ENCODE measurements around the gene MRPS27.

MRPS27 gene

DNA sequence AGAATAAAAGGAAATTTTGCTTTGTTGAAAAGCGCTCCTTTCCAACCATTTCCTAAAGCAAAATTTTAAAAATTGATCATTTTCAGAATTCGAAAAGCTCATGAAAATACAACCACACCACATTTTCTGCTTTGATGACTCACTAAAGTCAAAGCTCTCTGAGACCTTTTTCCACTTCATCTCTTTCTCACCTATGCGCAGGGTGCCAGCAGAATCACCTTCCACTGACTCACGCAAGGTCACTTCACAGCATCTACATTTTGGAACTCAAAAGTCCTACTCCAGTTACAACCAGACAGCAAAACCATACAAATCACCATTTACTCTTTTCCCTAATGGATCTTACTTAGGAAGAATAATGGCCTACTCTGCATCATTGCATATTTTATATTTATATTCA lies 106.6 kb downstream of the MRPS27 start:
- H3K4me3 ChIP-seq (replicated peaks; ENCODE audit: low read depth, low read length) = no peak overlapping the region
- TF ChIP-seq, protein P1, sequence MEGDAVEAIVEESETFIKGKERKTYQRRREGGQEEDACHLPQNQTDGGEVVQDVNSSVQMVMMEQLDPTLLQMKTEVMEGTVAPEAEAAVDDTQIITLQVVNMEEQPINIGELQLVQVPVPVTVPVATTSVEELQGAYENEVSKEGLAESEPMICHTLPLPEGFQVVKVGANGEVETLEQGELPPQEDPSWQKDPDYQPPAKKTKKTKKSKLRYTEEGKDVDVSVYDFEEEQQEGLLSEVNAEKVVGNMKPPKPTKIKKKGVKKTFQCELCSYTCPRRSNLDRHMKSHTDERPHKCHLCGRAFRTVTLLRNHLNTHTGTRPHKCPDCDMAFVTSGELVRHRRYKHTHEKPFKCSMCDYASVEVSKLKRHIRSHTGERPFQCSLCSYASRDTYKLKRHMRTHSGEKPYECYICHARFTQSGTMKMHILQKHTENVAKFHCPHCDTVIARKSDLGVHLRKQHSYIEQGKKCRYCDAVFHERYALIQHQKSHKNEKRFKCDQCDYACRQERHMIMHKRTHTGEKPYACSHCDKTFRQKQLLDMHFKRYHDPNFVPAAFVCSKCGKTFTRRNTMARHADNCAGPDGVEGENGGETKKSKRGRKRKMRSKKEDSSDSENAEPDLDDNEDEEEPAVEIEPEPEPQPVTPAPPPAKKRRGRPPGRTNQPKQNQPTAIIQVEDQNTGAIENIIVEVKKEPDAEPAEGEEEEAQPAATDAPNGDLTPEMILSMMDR (IDR thresholded peaks at IDR 0.05; ENCODE audit: low read depth, low read length, missing control alignments) = no peak
- DNase-seq (ENCODE audit: extremely low read depth, low read depth) = no peak

DNA sequence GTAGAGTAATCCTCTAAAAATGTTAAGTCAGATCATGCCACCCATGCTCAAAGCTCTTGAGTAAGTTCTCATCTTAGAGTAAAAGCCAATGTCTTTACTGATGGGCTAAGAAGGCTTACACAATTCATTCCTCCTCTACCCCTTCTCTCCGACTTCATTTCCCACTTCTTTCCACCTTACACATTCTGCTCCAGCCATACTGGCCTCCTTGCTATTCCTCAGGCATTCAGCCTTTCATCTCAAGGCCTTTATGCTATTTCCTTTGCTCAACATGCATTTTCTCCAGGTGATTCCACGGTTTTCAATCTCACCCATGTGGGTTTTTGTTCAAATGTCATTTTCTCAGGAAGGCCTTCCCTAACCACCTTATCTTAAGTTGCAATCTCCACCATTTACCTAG lies 107.9 kb downstream of the MRPS27 start:
- TF ChIP-seq, protein P1 (IDR thresholded peaks at IDR 0.05; ENCODE audit: low read depth, low read length, missing control alignments) = no peak
- DNase-seq (ENCODE audit: extremely low read depth, low read depth) = no peak
- H3K4me3 ChIP-seq (replicated peaks; ENCODE audit: low read depth, low read length) = no peak overlapping the region

DNA sequence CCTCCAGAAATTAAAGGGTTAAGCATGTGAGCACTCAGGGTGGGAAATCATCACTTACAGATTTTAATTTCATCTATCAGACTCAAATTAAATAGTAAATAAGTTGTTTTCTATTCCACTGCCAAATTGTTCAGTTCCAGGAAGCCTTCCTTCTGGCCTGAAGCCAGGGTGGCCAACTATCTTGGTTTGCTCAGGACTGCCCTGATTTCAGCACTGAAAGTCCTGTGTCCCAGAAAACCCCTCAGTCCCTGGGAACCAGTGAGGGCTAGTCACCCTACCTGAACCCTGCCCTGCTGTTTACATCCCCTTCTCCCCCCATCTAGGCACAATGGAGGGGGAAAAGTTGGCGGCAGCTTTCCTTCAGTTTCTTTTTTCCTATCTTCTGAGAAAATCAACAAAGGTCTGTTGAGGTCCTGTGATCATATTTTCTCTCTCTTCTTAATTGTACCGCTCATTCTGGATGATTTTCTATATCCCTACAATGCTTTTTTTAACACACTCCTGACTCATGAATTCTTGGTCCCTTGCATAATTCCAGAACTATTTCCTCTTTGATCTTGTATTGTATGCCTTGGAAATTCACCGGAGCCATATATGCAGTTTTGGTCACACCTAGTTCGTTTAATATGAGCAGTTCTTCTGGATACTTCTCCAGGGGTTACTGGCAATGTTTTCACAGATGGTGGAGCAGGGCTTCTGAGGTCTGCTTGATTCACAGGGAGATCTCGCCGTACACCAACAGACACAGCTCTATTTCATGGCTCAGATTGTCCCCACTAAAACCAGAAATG lies 109.0 kb downstream of the MRPS27 start:
- peak; percentile 31 for DNase-seq (ENCODE audit: extremely low read depth, low read depth)
- TF ChIP-seq, protein P1 (IDR thresholded peaks at IDR 0.05; ENCODE audit: low read depth, low read length, missing control alignments) = no peak
- H3K4me3 ChIP-seq (replicated peaks; ENCODE audit: low read depth, low read length) = no peak overlapping the region

DNA sequence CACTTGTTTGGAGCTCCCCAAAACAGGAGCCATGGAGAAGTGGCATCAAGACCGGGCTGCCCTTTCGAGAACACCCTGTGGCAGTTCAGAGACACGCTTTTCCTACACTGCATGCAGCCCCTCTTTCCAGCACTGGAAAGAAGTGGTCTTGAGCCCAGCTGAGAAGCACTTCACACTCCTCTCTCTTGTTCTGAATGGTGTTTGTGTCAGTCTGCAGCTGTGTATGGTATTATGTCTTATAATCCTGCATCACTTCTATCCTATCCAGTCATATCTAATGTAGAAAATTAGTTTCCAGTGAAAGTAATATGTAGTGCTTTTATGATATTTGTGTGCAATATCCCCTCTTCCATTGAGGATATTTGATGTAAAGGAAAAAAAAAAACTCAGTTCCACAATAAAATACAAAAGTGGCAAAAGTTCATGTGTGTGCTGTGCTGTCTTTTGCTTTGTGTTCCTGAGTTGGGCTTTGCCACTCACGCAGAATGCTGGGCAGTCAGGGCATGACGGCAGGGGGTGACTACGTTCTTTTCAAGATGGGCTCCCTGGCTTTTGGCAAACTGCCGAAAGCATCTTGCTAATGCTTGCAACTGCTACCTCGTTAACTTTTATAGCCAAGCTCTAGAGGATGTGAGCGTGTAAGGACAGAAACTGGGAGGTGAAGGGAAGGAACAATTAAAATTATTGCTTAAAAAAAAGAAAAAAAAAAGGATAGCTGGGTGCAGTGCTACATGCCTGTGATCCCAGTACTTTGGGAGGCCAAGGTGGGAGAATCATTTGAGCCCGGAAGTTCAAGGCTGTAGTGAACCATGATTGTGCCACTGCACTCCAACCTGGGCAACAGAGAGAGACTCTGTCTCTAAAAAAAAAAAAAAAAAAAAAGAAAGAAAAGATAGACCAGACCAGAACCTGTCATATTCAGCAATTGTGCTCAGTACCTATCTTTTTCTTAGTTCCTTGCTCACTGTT lies 110.6 kb downstream of the MRPS27 start:
- TF ChIP-seq, protein P1 (IDR thresholded peaks at IDR 0.05; ENCODE audit: low read depth, low read length, missing control alignments) = no peak
- no peak for DNase-seq (ENCODE audit: extremely low read depth, low read depth)
- no peak overlapping the region for H3K4me3 ChIP-seq (replicated peaks; ENCODE audit: low read depth, low read length)

DNA sequence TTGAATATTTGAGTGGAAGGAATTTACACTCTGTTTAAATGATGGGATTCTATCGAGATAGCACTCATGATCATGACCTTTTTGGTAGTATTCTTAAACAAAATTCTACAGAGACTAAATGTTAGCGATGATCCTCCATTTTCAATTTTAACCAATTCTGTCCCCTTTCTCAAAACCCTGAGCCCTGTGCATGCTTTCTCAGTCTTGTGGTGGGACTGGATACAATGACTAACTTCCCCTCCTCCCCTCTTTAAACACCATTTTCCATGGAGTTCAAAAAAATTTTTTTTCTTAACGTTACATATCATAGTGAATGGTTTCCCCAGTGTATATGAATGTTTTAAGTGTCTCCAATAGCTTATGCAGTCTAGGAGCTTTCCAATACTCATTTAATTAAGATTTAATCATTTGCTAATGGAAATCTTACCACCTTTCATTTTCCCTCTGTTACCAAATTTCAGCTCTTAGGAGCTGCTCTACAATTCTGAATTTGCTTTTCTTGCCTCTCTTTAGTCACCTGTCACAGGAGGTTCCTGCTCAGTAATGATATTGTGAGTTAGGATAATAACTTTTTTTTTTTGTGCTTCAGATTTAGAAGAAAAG lies 111.6 kb downstream of the MRPS27 start:
- DNase-seq (ENCODE audit: extremely low read depth, low read depth) = no peak
- H3K4me3 ChIP-seq (replicated peaks; ENCODE audit: low read depth, low read length) = no peak overlapping the region
- TF ChIP-seq, protein P1 (IDR thresholded peaks at IDR 0.05; ENCODE audit: low read depth, low read length, missing control alignments) = no peak

DNA sequence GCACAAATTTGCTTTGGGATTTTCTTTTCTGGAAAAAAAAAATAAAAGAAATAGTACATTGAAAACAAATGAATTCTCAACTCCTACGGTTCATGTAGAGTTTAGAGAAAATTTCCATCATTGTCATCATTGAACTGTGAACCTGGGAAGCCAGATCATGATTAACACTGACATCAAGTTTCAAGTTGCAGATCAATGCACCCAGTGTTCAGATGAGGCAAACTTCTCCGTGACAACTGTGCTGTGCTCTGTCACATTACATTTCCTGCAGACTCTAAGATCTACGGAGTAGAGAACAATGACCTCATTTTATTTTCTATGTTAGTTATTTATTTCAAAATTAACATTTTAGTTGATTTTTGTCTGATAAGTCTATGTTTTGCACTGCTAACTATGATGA lies 113.0 kb downstream of the MRPS27 start:
- TF ChIP-seq, protein P1 (IDR thresholded peaks at IDR 0.05; ENCODE audit: low read depth, low read length, missing control alignments) = no peak
- no peak overlapping the region for H3K4me3 ChIP-seq (replicated peaks; ENCODE audit: low read depth, low read length)
- DNase-seq (ENCODE audit: extremely low read depth, low read depth) = no peak
